Stimulated activated memory B cell treated with anti-CD40 and anti-IgM and Interleukin-4, amounts not matched to agents 10 μg/mL and 1 μg/mL and 100 μg/mL, for 72 hours (primary cell): Measurements from ENCODE around the gene SEC16B.
"Not testable (repeated sequence)": the region's sequence is repeated elsewhere in the genome, so short reads cannot be mapped to it uniquely, and the experiment has no call there.

Experiments used
- ATAC-seq: fragments of 150-1000 bp; cut with Tn5 transposase; 2 replicates; pipeline ENCODE4 v1.10.0; 2021
- H3K27ac Mint-ChIP-seq: one replicate; pipeline ENCODE4 v1.8.0; 2022; ENCODE audit warnings: mild to moderate bottlenecking, mixed read lengths
- H3K27me3 Mint-ChIP-seq: one replicate; pipeline ENCODE4 v1.8.0; 2022; ENCODE audit warnings: mixed read lengths
- H3K36me3 Mint-ChIP-seq: one replicate; pipeline ENCODE4 v1.8.0; 2022; ENCODE audit warnings: mixed read lengths
- H3K4me1 Mint-ChIP-seq: one replicate; pipeline ENCODE4 v1.8.0; 2022; ENCODE audit warnings: mixed read lengths
- H3K4me3 Mint-ChIP-seq: one replicate; pipeline ENCODE4 v1.8.0; 2022; ENCODE audit warnings: mild to moderate bottlenecking, moderate library complexity, mixed read lengths
- H3K9me3 Mint-ChIP-seq: one replicate; pipeline ENCODE4 v1.8.0; 2022; ENCODE audit warnings: mixed read lengths

Gene SEC16B

DNA sequence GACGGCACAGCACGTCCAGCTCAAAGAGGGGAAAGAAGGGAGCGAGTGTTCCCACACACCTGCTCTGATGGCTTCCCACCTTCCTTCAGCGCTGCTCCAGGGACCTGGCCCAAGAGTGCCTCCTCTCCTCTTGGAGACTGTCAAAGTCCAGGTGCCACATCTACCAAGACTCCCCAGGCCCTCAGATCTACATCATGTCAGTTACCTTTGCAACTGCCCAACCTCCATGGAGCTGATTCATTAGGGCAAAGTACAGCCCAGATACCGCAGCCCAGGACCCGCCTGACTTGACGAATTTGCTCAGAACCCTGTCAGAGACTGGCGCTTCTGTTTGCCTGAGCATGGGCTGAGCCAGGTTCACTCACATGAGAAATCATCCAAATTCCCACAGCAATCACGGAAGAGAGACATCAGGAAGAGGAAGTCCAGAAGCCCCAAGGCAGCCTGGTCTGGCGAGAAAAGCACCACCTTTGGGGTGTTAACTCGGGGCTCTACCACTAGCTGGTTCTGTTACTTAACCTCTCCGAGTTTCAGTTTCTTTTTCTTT, at the start of gene SEC16B:
Gene SEC16B, minus strand, starts transcription at position 234 of the 547 bp plus-strand sequence. CDS start 2,077 bp downstream, outside the sequence.
- no peaks in the 10 kb centered on the region for H3K4me1 Mint-ChIP-seq
- H3K27ac Mint-ChIP-seq = no peak within 1 kb of the TSS

GRCh38 chr1:178019622-178020021, 49.8 kb upstream of the SEC16B start:
- Mint-ChIP-seq H3K27ac (no peak overlapping the region), H3K27me3 (peaks cover 29% of the 10 kb centered on the region), H3K36me3 (no peaks in the 10 kb centered on the region), H3K4me1 (no peaks in the 10 kb centered on the region), H3K4me3 (no peak overlapping the region), H3K9me3 (peaks cover 4% of the 10 kb centered on the region)
- ATAC-seq = no peak

More for the DNA sequence above, at the start of gene SEC16B:
- H3K9me3 Mint-ChIP-seq = no peaks in the 10 kb centered on the region
- peaks cover 13% of the 10 kb centered on the region for H3K27me3 Mint-ChIP-seq
- peak; percentile 31 for ATAC-seq
- no peaks in the 10 kb centered on the region for H3K36me3 Mint-ChIP-seq
- H3K4me3 Mint-ChIP-seq = no peak within 1 kb of the TSS

- Mint-ChIP-seq H3K9me3 (peaks cover 4% of the 10 kb centered on the region), H3K27ac (no peak overlapping the region), H3K27me3 (peaks cover 29% of the 10 kb centered on the region), H3K4me3 (no peak overlapping the region), H3K4me1 (no peaks in the 10 kb centered on the region), H3K36me3 (no peaks in the 10 kb centered on the region)
- ATAC-seq = no peak
Measured at GRCh38 chr1:178019208-178019607, 49.4 kb upstream of the SEC16B start.

- H3K4me3 Mint-ChIP-seq = no peak overlapping the region
- peaks cover 29% of the 10 kb centered on the region for H3K27me3 Mint-ChIP-seq
- H3K4me1 Mint-ChIP-seq = no peaks in the 10 kb centered on the region
- H3K27ac Mint-ChIP-seq = no peak overlapping the region
- H3K9me3 Mint-ChIP-seq = peaks cover 4% of the 10 kb centered on the region
- no peaks in the 10 kb centered on the region for H3K36me3 Mint-ChIP-seq
- no peak for ATAC-seq
Measured at GRCh38 chr1:178017517-178017916, 47.7 kb upstream of the SEC16B start.

- Mint-ChIP-seq H3K4me1 (no peaks in the 10 kb centered on the region), H3K27ac (no peak overlapping the region), H3K9me3 (peaks cover 7% of the 10 kb centered on the region), H3K4me3 (no peak overlapping the region), H3K27me3 (peaks cover 17% of the 10 kb centered on the region), H3K36me3 (no peaks in the 10 kb centered on the region)
- no peak for ATAC-seq
Measured at GRCh38 chr1:178011864-178012503, 42.1 kb upstream of the SEC16B start.

- Mint-ChIP-seq H3K27ac (no peak overlapping the region), H3K9me3 (peaks cover 7% of the 10 kb centered on the region), H3K36me3 (no peaks in the 10 kb centered on the region), H3K27me3 (peaks cover 22% of the 10 kb centered on the region), H3K4me1 (no peaks in the 10 kb centered on the region), H3K4me3 (no peak overlapping the region)
- no peak for ATAC-seq
Measured at GRCh38 chr1:178011465-178011828, 41.6 kb upstream of the SEC16B start.

- peaks cover 10% of the 10 kb centered on the region for H3K9me3 Mint-ChIP-seq
- H3K4me3 Mint-ChIP-seq = no peak overlapping the region
- no peaks in the 10 kb centered on the region for H3K36me3 Mint-ChIP-seq
- H3K27me3 Mint-ChIP-seq = peaks cover 25% of the 10 kb centered on the region
- ATAC-seq = no peak
- no peaks in the 10 kb centered on the region for H3K4me1 Mint-ChIP-seq
- H3K27ac Mint-ChIP-seq = no peak overlapping the region
Measured at GRCh38 chr1:178010674-178011464, 41.0 kb upstream of the SEC16B start.

- H3K4me1 Mint-ChIP-seq = no peaks in the 10 kb centered on the region
- H3K27ac Mint-ChIP-seq = no peak overlapping the region
- peaks cover 25% of the 10 kb centered on the region for H3K27me3 Mint-ChIP-seq
- H3K36me3 Mint-ChIP-seq = no peaks in the 10 kb centered on the region
- H3K9me3 Mint-ChIP-seq = peaks cover 9% of the 10 kb centered on the region
- H3K4me3 Mint-ChIP-seq = no peak overlapping the region
- no peak for ATAC-seq
Measured at GRCh38 chr1:178006043-178006442, 36.2 kb upstream of the SEC16B start.

GRCh38 chr1:178005450-178005849, 35.6 kb upstream of the SEC16B start:
- Mint-ChIP-seq H3K9me3 (peaks cover 7% of the 10 kb centered on the region), H3K4me3 (no peak overlapping the region), H3K4me1 (no peaks in the 10 kb centered on the region), H3K36me3 (no peaks in the 10 kb centered on the region), H3K27ac (no peak overlapping the region), H3K27me3 (peaks cover 25% of the 10 kb centered on the region)
- no peak for ATAC-seq

DNA sequence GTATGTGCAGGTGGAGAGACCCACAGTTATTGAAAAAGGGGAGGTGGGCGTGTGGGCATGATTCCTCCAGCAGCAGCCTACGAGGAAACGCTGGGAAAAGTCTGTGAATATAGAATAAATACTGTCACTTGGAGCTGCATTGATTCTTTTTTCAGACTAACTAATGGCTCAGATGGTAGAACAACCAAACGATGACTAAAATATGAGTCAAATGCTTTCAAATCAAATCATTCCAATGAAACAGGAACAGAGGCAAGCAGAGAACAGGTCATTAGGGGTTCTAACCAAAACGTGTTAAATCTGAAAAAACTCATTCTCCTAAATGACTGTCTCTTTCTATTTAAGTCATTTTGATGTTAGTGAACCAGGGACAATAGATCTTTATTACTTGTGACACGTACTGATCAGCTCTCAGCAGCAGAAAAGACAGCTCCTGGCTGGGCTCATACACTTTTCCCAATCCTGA, 35.1 kb upstream of the SEC16B start:
- ATAC-seq = no peak
- Mint-ChIP-seq H3K36me3 (no peaks in the 10 kb centered on the region), H3K27ac (no peak overlapping the region), H3K27me3 (peaks cover 25% of the 10 kb centered on the region), H3K4me3 (no peak overlapping the region), H3K9me3 (peaks cover 7% of the 10 kb centered on the region), H3K4me1 (no peaks in the 10 kb centered on the region)

DNA sequence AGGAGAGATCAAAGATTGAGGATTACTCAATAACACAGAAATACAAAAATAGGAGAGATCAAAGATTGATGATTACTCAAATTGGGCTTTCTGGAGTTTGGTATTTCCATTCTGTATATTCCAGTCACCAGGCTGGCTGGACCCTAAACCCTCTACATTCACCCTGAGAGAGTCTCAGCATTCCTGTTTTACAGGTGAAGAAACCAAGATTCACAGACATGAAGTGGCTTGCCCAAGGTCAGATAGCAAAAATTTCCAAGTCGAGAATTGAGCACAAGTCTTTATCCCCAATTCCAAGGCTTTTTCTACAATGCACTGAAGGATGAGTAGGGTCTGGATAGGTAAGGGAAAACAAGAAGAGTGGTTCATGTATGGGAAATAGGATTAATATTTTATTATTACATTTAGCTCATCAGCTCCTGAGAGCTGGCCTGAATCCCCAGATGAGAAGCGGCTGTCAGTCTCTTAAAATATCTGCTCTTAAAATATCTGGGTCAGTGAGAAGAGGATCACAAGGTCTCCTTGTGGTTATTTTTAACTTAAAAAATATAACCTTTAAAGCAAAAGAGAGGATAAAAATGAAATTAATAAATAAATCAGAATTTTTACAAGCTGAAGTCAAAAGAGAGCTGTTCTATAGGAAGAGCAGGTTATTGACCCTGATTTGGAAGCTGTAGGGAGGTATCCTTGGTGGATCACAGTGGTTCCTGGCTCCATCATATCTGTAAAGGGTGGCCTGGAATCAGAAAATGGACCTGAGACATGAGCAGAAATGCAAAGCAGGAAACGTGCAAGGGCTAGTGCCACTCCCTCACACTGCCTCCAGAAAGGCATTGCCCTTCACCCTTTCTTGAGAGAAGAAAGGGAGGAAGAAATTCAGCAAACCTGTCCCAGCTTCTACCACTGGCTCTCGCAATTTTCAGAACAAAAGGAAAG, 29.1 kb upstream of the SEC16B start:
- Mint-ChIP-seq H3K27ac (no peak overlapping the region), H3K36me3 (no peaks in the 10 kb centered on the region), H3K4me1 (no peaks in the 10 kb centered on the region), H3K9me3 (no peaks in the 10 kb centered on the region), H3K4me3 (no peak overlapping the region), H3K27me3 (peaks cover 20% of the 10 kb centered on the region)
- ATAC-seq = no peak

DNA sequence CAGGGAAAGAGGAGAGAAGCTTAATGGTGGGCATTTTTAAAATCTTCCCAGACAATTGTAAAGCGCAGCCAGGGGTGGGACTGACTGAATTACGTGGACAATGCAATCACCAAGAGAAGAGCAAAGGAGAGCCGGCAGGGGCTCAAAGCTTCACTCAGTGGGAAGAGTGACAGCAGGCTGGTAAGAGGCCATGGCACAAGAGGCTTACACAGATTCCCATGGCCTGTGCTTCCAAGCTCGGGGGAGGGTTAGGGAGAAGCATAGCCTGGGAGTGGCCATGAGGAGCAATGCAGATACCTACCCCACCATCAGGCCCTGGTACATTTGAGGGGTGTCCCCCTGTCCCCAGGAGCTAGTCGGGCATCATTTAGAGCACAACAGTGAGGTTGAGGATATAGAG, 27.1 kb upstream of the SEC16B start:
- H3K4me3 Mint-ChIP-seq = no peak overlapping the region
- H3K27ac Mint-ChIP-seq = no peak overlapping the region
- H3K36me3 Mint-ChIP-seq = no peaks in the 10 kb centered on the region
- H3K4me1 Mint-ChIP-seq = no peaks in the 10 kb centered on the region
- no peak for ATAC-seq
- peaks cover 11% of the 10 kb centered on the region for H3K27me3 Mint-ChIP-seq
- no peaks in the 10 kb centered on the region for H3K9me3 Mint-ChIP-seq

DNA sequence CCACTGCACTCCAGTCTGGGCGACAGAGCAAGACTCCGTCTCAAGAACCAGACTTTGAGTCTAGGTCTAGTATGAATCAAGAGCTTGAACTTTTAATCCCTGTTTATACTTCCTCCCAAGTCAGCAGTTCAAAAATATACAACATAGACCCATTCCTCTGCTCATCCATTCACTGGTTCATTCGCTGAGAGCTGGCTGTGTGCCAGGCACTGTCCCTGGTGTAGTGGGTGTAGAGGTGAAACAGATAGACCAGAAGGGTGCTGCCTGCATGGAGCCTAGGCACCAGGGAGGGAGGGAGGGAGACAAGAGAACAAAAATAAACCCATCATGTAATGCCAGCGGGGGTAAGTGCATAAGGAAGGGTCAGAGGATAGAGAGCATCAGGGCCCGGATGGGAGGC, 25.5 kb upstream of the SEC16B start:
- Mint-ChIP-seq H3K4me1 (no peaks in the 10 kb centered on the region), H3K27me3 (peaks cover 11% of the 10 kb centered on the region), H3K27ac (no peak overlapping the region), H3K4me3 (no peak overlapping the region), H3K36me3 (no peaks in the 10 kb centered on the region), H3K9me3 (no peaks in the 10 kb centered on the region)
- ATAC-seq = no peak

- H3K36me3 Mint-ChIP-seq, H3K4me3 Mint-ChIP-seq, H3K4me1 Mint-ChIP-seq, H3K27me3 Mint-ChIP-seq, H3K27ac Mint-ChIP-seq, ATAC-seq: not testable (repeated sequence)
- peaks cover 13% of the 10 kb centered on the region for H3K9me3 Mint-ChIP-seq
Measured at GRCh38 chr1:177986281-177986680, 16.4 kb upstream of the SEC16B start.

DNA sequence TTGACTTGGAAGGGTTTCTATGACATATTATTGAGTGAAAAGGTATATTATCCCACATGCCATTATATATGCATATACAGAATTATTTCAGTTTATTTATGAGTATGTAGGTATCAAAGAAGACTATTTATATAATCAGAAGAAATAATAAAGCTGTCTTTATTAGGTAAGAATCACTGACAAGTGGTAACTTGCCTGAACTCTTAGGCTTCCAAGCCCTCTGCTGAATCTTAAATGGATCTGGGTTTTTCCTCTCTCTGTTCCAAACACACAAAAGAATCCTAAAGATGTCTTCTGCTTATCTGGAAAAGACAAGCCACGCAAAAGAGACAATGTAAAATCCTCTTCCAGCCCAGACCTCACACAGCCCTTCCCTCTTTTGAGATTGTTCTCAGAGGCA, 14.9 kb upstream of the SEC16B start:
- Mint-ChIP-seq H3K4me1 (no peaks in the 10 kb centered on the region), H3K27ac (no peak overlapping the region), H3K27me3 (peaks cover 9% of the 10 kb centered on the region), H3K36me3 (no peaks in the 10 kb centered on the region), H3K4me3 (no peak overlapping the region), H3K9me3 (peaks cover 7% of the 10 kb centered on the region)
- no peak for ATAC-seq
